AG08395 (cell line): ENCODE results near the gene TP53AIP1.

ENCODE experiments used
- DNase-seq: peaks from one replicate; pipeline ENCODE4 v3.0.0; 2012; ENCODE audit warnings: mixed read lengths, low spot score

The TP53AIP1 gene, protein sequence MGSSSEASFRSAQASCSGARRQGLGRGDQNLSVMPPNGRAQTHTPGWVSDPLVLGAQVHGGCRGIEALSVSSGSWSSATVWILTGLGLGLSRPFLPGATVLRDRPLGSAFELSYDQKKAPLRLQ

DNA sequence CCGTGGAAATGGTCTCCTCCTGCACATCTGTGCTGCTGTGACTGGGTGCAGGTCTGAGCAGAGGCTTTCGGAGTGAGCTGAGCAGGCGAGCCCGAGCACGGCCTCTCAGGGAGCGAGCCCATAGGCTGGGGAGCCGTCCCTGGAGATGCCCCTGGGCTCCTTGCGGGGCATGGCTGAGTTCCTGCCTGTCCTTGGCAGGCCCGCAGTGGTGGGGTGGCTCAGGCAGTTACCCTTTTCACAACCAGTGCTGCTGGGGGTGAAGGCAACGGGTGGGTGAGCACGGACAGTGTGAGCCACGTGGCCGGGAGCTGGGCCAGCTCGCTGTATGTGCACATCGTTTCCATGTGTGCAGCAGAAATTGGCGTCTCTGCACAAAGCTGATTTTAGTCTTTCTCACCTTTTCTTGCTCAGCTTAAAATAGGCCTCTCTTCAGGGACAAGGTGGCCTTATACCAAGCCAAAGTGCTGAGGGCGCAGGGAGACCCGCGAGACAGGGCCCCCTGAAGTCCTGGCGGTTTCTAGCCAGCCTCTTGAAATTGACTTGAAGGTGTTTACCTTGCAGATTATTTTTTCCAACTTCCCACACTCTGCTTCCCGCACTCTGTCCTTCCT, at the start of gene TP53AIP1:
TSS of gene TP53AIP1 (minus strand) at position 55 of the 611 bp plus-strand sequence. CDS start 5,053 bp downstream, outside the sequence.
- no peak for DNase-seq

DNA sequence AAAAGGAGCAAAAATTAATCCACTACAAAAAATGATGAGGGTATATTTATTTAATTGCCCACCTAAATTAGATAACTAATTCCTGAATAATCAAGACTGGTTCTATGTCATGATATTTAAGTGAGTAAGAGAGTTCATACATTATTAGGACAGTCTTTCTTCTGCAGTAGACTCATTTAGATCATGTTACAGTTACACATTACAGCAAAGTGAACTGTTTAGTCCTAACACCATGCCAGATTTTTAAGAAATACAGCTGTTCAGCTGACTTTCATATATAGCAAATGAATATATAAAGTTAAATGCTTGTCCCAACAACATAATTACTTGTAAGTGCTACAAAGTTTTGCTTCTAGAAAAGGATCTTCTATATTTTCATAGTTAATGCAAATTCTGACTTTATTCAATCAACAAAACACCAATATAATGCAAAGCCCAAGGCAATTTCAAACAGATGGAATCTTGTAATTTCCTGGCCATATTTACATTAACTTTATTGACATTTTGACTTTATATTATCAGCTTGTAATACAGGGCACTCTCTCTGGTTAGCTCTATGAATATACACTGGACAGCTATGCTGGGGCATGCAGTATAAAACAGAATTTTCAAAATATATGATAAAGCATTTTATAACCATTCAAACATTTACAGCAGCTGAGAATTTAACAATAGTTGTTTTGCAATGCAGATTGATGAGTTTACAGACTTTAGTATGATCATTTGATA, 45.7 kb upstream of the TP53AIP1 start:
- peak; percentile 10 for DNase-seq

DNA sequence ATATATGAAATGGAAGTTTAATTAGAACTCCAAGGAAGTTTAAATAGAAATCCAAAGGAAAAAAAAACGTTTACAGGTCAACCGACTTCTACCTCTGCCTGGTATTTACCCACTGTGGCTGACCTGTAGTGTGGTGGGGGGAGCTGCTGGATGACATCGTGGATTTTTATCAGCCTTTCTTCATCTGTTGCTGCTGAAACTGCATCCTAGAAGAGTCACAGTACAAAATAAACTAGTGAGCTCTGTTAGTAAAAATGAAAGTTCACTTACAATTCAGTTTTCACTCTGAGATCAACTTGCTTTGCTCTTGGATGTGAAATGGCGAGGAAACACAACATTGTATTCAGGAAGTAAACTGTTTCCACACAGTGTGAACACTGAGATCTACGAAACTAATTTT, 43.2 kb upstream of the TP53AIP1 start:
- no peak for DNase-seq

DNA sequence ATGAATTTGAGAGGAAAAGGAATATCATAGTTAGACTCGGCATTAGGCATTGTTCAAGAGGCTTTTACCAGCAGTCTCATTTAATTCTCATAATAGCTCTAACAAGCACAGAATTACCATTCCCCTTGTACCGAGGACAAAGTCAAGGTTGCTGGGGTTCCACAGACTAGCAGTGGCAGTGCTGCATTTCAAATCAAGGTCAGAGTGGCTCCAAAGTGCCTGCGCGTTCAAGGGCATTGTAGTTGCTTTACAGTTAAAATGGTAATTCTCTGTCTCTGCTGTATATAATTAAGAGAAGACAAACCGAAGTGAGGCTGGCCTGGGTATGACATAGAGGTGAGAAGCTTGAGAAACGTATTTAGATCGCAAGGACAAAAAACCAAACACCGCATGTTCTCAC, 40.4 kb upstream of the TP53AIP1 start:
- DNase-seq, result no peak

DNA sequence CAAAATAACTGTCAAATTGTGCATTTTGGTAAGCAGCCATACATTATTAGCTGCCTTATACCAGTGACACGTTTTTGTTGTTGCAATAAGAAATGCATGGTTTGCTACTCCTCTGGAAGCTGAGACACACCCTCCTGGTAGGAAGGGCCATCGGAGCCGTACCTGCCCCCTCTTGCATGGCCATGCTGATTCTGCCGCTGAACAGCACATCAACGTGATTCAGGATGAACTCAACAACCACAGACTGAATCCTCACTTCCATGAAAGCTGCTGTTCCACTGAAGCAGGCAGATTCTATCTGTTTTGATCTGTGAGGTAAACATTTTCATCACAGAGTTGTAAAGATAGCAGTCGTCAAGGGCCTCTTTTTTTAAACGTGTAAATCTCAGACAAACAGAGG, 38.6 kb upstream of the TP53AIP1 start:
- DNase-seq, result no peak

DNA sequence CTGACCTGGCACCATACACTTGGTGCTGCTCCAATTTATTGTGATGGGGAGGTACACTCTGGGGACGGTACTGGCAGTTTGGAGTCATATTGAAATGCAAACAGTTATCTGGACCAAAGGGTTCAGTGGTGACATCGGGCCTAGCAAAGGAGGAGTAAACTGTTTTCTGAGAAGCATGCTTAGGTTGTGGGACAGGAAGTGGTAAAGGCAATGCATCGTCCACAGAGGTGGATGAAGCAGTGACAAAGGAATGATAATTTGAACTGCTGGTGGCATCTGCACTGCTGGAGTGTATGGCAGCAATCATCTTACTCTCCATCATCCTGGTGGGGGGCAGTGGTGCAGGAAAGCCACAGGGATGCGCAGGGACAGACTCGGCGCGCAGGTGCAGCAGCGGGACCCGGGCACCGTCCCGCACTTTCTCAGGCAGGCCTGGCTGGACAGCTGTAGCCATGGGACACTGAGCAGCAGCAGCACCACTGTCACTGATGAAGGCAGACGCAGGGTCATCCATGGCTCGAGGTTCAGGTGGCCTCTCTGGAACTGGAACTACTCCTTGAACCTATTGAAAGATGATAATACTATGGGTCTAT, 28.0 kb upstream of the TP53AIP1 start:
- no peak for DNase-seq

DNA sequence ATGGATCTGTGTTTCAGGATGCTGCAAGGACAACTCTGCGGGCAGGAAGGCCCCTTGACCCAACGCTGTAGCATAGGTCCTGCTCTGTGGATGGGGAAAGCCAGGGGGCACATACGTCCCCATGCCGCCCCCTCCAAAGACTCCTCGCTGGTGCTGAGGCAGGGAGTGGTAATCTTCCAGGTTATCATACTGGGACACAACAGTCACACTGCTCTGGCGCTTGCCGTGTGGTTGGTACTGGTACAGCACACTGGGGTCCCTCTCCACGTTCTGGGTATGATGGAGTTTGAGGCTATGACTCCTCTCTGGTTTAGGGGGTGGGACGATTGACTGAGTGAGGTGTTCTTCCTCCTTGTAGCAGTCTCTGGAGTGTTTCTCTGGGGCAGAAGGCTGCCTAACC, 26.2 kb upstream of the TP53AIP1 start:
- no peak for DNase-seq

DNA sequence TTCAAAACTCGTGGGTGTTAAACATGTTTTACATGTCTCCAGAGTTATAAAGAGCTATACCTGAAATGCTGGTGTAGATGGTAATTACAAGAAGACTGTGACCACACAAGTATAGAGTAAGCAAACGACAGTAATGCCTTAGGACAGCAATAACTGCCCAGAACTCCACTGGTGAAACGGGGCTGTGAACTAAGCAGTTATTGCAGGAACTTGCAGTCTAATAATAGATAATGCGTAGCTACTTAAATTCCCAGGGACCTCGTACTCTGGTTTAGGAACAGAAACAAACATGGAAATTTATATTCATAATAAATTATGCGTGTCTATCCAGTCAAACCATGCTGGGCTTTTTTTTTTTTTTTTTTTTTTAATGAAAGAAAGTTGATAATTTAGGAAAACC, 24.9 kb upstream of the TP53AIP1 start:
- DNase-seq, result no peak

DNA sequence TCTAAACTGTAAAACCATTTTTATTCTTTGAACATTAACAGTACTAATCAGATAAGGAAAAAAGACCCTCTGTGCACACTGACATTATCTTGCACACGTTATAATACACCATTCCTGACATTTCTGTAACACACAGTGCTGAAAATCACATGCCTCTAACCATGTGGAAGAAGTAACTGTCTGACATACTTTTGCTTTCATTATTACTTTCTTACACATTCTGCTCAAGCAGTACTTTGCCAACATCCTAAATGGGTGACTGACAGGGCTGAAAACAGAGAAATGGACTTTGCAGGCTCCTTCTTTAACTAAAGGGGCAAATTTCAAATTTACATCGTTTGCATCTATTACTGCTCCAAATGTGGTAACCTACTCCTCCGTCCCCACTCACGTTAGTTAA, 22.8 kb upstream of the TP53AIP1 start:
- DNase-seq, result no peak

DNA sequence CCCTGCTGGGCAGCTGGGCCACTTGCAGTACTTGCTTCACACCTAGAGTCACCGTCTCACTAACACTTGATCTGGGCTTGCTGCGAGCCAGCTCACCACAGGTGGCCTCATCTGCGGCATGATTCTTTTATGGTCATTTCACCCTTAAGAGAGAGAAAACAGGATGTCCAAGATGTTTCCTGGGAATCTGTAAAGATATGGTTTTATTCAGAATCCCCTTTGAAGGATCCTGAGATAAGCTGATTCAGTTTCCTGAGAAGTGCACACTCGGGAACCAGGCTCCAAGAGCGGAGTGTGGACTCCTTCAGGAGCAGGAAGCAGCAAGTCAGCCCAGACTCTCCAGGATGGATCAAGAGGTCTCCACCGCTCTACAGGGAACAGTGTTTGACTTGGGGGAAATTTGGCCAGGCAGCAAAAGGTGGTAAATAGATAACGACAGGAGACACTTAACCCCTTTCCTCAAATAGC, 21.8 kb upstream of the TP53AIP1 start:
- no peak for DNase-seq

DNA sequence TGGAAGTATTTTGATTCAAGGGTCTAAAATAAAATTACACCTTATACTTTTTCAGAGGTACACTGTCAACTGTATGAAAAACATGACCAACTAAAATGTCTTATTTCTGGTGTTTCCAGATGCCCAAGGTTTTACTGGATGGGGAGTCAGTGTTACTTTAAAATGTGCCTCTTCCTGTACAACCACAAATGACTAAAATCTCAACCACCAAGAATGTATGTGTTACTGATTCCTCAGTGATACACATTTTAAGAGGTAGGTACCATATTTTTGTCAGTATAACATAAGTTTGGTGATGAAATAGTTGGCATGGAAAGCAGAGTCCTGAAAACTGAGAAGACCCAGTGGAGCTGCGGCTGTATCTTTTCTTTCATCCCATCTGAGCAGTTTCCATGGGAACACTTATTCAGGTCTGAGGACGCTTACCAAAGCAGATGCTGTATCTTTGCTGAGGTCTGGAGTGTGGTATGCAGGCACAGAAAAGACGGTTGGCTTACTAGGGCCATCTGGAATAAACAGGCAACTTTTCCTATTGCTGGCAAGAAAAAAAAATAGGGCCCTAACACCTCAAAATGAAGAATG, 21.2 kb upstream of the TP53AIP1 start:
- no peak for DNase-seq

DNA sequence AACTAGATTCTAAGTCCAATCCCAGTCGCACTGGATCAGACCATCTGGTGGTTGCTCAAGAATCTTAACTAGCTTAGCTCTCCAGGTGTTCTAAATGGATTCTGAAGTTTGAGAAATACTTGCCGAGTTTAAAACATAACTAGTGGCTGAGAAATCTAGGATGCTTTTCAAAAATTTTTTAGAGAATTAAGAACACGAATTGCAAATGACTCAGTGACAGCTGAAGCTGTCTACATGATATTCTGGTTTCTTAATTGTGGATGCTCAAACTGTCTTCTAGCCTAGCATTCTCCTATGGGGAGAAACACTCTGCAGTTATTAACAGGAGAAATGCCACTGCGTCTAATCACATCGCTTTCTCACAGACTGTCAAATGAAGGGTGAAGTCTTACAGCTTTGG, 20.2 kb upstream of the TP53AIP1 start:
- DNase-seq, result no peak

DNA sequence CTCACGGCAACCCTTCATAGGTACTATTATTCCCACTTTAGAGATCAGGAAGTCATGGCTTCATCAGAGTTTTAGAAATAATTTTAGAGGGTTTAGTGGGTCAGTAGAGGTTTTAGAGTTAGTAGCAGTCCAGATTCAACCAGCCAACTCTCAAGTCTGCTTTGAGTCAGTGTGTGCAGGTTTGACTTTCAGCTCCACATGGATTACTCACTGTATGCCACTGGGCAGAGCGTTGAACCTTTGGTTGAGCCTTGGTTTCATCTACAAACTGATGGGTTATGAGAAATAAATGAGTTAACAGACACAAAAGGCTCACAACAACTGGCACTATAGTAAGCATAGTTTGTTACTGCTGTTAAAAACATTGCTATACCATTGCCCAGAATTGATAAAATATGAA, 19.0 kb upstream of the TP53AIP1 start:
- DNase-seq, result no peak

DNA sequence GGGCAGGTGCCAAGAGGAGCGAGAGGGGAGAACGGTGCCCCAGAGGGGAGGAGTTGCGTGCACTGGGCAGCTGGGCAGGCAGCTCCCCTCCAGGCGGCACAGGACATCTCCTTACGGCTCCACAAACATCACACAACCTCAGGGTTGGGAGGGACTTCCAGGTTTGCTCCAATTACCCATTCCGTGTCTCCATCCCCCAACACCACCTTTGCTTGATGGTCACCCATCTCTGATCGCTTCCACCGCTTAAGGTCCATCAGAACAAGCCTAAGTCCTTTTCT, 14.5 kb upstream of the TP53AIP1 start:
- no peak for DNase-seq

DNA sequence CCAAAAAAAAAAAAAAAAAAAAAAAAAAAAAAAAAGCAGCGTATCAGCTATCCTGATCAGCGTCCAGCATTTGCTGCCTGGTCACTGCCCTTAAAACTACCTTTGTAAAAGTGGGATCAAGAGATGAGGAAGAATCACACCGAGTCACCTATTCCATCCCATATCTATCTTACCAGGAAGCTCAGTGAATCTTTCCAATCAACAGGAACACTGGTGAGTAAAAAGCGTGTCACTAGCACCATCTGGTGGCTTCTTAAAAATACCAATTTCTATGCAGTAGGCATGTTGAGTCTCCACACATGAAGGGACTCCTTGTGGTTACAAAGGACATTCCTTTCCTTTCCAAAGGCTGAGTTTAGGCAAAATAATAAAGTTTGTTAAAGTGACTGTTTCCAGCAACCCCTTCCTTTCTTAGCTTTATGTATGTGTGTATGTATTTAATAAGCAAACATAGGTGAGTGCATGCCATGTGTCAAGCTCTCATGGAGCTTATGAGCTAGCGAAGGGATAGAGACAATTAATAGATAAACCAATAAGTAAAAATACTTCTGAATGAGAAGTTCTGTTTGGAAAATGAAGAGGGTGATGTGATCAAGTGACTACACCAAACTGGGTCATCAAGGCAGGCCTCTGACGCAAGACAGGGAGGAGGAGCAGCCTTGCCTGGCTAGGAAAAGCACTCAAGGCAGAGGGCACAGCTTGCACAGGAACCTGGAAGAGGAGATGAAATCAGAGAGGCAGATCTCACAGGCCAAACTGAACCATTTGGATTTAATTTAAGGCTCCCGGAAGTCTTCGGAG, 13.9 kb upstream of the TP53AIP1 start:
- peak; percentile 79 for DNase-seq

DNA sequence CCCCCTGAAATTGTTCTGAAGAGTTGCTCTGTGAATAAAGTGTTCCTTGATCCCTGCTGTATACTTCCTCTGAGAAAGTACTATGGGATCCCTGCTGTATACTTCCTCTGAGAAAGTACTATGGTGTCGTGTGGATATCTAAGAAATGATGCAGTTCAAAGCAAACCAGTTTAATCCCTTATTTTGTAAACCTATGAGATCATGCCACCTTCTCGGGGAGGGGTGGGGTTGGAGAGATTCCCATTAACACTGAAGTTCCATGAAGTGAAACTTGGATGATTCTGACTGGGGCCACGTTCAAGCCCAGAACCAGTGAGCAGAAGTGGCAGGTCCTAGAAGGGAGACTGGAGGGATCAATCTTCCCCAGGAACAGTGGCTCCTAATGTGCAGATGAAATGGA, 13.0 kb upstream of the TP53AIP1 start:
- DNase-seq, result no peak

DNA sequence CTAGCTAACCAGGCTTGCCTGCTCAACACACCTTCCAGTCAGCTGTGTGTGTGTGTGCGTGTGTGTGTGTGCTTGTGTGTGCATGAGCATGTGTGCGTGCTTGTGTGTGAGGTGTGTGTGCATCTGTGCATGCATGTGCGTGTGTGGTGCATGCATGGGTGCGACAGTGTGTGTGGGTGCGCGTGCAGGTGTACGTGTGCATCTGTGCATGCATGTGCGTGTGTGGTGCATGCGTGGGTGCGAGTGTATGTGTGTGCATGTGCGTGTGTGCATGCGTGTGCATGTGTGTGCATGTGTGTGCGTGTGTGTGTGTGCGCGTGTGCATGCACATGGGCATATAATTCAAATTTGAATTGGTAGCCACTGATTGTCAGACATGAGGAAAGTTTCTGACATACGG, 10.5 kb upstream of the TP53AIP1 start:
- no peak for DNase-seq

DNA sequence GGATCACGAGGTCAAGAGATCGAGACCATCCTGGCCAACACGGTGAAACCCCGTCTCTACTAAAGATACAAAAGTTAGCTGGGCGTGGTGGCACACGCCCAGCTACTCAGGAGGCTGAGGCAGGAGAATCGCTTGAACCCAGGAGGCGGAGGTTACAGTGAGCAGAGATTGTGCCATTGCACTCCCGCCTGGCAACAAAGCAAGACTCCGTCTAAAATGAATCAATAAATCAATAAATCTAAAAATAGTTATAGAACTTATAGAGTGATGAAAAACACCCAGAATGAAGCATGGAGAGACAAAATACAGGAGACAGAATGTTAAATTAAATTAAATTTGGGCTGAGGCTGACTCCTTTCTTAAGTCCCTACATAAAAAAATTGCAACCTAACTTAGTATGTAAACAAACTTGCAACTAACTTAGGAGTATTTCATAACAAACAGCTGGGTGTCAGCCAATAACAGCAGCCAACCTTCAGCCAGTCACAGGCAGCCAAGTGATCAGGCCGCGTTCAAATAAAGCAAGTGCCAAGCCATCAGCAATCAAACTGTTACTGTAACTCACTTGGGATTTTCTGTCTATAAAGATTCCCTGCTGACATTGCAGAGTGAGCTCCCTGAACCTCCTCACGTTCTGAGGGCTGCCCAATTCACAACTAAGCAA, 7.3 kb upstream of the TP53AIP1 start:
- DNase-seq, result no peak

DNA sequence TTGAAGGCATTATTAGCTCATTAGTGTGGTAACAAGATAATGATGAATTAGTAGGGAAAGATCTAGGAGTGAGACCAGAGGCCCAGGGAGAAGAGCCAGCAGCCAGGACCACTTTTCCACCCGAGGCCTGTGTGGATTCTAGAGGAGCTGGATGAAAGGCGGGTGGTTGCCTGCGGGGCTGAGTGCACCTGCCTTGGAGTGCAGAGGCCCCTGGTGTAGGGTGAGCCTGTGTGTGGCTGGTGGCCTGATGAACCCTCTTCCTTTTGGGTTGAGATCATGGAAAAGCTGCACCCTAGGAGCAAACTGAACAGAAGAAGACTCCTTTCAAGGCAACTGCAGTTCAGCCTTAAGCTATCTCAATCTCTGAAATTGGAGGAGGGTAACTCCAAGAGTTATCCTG, 5.9 kb upstream of the TP53AIP1 start:
- no peak for DNase-seq

DNA sequence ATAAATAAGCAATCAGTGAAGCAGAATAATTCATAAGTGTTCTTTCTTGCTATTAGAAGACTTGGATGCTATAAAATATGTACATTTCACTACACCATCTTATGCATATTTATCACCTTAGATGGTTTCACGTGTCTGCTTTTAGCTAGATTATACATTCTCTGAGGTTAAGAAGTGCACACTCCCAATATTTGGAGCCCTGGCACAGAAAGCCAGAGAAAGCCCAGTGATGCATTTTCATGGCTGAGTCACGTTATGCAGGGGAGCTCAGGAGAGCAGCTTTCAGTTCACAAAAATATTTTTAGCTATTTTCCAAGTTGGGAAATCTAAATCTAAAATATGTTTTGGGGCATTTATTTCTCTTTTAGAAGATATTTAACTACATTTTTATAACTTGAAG, 5.1 kb upstream of the TP53AIP1 start:
- DNase-seq, result no peak

DNA sequence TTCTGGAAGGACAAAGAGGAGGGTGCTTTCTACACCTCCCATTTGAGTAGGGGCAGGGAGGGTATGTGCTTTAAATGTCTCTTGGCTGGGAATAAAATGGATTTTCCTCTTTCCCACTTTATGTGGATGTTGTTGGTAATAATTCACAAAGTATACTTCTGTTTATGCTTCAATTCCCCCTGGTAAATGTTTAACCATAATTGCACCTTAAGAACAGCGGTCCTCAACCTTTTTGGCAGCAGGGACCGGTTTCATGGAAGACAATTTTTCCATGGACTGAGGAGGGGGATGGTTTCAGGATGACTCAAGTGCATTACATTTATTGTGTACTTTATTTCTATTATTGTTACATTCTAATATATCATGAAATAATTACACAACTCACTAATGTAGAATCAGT, 4.0 kb upstream of the TP53AIP1 start:
- no peak for DNase-seq
